GM21723 (cell line): ENCODE results near the gene MALAT1.
A peak's percentile ranks its signal among the peaks of the same experiment; 100 is the strongest.
"Not testable (repeated sequence)": the region's sequence is repeated elsewhere in the genome, so short reads cannot be mapped to it uniquely, and the experiment has no call there.

Experiments
- ATAC-seq: cut with Tn5 transposase; IDR thresholded peaks from one replicate; pipeline ENCODE4 v1.9.1; 2021; ENCODE audit warnings: mild to moderate bottlenecking, moderate library complexity; ENCODE audit not compliant: unreplicated experiment

The MALAT1 gene

DNA sequence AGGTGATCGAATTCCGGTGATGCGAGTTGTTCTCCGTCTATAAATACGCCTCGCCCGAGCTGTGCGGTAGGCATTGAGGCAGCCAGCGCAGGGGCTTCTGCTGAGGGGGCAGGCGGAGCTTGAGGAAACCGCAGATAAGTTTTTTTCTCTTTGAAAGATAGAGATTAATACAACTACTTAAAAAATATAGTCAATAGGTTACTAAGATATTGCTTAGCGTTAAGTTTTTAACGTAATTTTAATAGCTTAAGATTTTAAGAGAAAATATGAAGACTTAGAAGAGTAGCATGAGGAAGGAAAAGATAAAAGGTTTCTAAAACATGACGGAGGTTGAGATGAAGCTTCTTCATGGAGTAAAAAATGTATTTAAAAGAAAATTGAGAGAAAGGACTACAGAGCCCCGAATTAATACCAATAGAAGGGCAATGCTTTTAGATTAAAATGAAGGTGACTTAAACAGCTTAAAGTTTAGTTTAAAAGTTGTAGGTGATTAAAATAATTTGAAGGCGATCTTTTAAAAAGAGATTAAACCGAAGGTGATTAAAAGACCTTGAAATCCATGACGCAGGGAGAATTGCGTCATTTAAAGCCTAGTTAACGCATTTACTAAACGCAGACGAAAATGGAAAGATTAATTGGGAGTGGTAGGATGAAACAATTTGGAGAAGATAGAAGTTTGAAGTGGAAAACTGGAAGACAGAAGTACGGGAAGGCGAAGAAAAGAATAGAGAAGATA lies at the start of gene MALAT1:
MALAT1 (plus strand) TSS at position 69 of the 736 bp plus-strand sequence.
- no peak for ATAC-seq

DNA sequence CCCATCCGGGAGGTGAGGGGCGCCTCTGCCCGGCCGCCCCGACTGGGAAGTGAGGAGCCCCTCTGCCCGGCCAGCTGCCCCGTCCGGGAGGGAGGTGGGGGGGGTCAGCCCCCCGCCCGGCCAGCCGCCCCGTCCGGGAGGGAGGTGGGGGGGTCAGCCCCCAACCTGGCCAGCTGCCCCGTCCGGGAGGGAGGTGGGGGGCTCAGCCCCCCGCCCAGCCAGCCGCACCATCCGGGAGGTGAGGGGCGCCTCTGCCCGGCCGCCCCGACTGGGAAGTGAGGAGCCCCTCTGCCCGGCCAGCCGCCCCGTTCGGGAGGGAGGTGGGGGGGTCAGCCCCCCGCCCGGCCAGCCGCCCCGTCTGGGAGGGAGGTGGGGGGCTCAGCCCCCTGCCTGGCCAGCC lies 47.5 kb upstream of the MALAT1 start:
- ATAC-seq: not testable (repeated sequence)

DNA sequence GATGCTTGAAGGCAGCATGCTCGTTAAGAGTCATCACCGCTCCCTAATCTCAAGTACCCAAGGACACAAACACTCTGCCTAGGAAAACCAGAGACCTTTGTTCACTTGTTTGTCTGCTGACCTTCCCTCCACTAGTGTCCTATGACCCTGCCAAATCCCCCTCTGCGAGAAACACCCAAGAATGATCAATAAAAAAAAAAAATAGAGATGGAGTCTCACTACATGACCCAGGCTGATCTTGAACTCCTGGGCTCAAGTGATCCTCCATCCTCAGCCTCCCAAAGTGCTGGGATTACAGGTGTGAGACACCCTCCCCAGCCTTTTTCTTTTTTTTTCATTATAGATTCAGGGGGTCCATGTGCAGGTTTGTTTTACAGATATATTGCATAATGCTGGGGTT lies 46.6 kb upstream of the MALAT1 start:
- not testable (repeated sequence) for ATAC-seq

DNA sequence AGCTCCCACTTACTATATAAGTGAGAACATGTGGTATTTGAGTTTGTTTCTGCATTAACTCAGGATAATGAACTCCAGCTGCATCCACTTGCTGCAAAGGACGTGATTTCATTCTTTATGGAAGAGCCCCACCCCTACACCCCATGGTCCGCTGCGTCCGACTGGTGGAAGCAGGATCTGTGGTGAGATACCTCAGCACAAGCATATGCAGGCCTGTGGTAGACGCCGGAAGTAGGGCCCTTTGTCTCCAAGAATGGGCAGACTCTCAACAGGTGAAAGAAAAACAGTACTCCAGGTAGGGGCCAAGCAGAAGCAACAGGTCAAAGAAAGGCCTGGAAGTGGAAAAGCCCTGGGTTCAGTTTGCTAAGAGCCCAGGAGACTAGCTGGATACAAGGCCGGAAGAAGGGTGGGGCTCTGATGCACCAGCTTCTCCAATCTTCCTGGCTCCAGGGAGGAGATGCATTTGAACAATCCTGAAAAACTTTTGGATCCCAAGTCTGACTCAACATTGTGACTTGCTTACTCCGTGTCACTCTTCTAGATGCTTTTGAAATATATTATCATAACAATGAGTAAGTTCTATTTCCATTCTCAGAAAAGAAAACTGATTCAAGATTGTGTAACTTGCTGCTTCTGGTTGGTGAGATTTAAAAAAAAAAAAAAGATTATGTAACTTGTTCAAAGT lies 45.9 kb upstream of the MALAT1 start:
- no peak for ATAC-seq

DNA sequence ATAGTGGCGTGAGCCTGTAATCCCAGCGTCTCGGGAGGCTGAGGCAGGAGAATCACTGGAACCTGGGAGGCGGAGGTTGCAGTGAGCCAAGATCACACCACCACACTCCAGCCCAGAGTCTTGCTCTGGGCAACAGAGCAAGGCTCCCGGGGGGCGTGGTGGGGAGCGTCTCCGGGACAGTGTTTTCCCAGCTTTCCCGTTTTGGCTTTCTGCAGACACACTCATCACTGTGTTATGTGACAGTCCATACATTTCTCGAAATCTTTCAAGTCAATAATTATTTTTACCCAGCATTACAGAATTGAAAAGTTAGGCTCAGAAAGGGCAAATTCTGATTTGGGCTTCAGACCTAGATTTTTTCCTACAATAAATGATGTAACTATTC lies 44.5 kb upstream of the MALAT1 start:
- no peak for ATAC-seq

DNA sequence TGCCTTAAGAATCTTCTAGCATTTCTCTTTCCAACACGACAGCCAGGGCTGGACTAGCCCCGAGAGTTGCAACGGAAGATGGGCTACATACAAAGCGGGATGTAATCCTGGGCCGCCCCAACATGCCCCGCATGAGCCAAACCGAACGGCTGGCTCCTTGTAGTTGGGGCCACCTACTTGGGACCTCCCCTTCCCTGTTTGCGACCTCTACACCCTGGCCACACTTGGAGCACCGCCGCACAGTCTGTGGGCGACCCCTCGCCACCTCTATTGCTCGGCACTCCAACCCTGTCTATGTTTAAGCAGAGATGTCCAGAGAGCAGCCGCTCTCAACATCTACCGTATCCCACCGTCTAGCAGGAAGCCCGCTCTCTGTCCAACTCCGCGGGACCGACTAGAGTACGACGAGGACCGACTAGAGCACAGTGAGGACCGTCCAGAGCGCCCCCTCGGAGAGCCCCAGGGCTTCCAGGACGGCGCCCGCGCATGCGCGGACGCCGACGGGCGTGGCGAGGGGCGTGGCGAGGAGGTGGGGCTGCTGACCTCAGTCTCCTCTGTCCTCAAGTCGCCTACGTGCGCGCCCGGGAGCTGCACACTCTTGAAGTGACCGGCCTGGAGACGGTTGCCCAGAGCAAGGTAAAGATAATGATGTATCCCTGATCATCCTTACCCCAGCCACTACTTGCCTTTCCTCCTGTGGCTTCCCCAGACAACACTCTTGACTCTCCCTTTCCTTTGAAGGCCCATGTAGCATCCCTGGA lies 44.0 kb upstream of the MALAT1 start:
- ATAC-seq: peak; percentile 80

DNA sequence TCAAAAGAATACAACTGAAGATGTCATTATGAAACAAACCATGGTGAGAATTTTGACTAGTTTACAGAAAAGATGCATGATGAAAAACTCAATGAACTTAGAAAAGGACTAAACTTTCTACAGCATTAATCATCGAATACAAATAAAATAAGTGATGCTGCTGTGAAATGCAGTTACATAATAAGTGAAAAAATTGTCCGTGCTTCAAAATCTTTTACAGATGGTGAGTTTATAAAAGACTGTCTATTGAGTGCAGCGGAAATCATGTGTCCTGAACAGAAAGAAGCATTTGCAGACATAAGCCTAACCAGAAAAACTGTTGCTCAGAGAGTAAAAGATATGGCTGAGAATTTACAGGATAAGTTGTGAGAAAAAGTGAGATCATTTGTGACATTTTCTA lies 42.4 kb upstream of the MALAT1 start:
- ATAC-seq: no peak

DNA sequence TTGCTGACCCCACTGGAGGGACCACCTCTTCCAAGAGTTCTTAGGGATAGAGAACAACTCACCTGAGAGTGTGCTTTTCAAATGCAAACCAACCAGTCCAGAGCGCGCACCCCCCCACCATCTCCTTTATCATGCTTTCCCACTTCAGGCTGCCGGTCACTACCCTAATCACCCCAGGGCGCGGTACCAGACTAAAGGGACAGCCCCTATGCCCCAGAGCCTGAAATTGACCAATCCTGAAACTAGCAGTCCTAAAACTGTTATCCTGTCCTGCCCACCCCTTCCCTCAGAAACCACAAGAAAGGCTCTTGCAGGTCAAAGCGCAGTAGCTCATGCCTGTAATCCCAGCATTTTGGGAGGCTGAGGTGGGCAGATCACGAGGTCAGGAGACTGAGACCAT lies 39.3 kb upstream of the MALAT1 start:
- ATAC-seq: no peak

DNA sequence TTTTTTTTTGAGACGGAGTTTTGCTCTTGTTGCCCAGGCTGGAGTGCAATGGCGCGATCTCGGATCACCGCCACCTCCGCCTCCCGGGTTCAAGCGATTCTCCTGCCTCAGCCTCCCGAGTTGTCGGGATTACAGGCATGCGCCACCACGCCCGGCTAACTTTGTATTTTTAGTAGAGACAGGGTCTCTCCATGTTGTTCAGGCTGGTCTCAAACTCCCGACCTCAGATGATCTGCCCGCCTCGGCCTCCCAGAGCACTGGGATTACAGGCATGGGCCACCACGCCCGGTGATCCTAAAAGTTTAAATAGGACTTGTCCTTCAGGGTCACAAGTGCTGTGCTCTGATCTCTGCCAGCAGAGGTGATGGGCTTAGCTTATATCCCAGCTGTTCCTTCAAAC lies 33.4 kb upstream of the MALAT1 start:
- ATAC-seq: not testable (repeated sequence)

DNA sequence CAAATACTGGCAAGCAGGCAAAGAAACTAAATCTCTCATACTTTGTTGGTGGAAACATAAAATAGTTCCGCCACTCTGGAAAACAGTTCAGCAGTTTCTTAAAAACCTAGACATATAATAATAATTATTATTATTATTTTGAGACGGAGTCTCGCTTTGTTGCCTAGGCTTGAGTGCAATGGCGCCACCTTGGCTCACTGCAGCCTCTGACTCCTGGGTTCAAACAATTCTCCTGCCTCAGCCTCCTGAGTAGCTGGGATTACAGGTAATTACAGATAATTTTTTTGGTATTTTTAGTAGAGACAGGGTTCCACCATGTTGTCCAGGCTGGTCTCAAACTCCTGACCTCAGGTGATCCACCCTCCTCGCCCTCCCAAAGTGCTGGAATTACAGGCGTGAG lies 31.5 kb upstream of the MALAT1 start:
- not testable (repeated sequence) for ATAC-seq

DNA sequence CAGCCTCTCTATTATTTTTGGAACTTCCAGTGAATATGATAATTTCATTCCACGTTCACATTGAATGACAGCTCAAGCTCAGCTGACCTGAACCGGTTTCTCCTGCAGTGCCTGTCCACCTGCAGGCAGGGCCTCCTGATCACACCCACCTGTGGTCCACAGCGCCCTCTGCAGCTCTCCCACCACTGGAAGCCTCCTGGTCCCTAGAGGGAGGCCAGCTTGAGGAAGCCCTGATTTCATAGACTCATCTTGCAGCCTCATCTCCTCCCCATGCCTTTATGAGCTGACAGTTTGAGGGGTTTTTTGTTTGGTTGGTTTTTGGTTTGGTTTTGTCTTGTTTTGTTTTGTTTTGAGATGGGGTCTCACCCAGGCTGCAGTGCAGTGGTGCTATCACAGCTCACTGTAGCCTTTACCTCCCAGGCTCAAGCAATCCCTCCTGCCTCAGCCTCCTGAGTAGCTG lies 29.9 kb upstream of the MALAT1 start:
- peak; percentile 42 for ATAC-seq

DNA sequence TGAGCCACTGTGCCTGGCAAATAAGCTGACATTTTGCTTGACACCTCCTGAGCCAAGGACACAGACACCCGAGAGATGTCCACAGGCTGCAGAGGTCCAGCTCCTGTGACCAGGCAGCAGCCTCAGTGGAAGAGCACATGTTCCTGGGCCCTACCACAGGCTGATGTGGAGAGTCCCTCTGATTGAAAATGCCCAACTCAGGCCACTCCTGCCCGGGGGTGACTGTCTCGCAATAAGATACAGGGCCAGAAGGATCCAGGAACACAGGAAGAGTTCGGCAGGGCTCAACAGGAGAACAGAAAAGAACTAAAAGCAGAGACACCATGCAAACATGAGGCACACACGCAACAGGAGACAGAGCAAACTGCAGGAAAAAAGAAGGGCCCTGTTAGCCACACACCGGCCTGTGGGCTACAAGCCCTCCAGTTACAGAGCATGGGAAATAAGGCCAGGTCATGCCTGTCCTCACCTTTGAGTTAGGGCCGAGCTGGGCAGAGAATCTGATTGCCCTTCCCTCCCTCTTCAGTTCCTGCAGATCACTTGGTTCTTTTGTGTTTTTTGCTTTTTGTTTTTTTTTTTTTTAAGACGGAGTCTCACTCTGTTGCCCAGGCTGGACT lies 28.3 kb upstream of the MALAT1 start:
- no peak for ATAC-seq

DNA sequence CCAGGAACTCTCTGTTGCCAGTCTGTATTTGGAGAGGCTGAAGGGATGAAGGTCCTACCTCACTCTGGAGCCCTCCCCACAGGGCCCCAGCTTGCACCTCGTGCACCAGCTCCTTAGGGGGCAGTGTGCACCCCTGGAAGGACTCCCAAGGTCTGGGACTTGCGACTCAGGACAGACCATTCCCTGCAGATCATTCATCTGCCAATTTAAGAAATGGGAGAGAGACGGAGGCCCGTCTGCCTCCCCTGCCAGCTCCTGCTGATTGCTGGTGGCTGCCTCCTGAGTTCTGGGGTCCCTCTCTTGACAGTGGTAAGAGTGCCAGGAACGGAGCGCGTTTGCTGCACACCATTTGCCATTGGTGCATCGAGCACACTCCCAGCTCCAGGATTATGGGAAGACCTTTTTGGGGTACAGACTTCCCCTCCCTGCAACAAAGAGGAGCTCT lies 27.4 kb upstream of the MALAT1 start:
- ATAC-seq: peak; percentile 28

DNA sequence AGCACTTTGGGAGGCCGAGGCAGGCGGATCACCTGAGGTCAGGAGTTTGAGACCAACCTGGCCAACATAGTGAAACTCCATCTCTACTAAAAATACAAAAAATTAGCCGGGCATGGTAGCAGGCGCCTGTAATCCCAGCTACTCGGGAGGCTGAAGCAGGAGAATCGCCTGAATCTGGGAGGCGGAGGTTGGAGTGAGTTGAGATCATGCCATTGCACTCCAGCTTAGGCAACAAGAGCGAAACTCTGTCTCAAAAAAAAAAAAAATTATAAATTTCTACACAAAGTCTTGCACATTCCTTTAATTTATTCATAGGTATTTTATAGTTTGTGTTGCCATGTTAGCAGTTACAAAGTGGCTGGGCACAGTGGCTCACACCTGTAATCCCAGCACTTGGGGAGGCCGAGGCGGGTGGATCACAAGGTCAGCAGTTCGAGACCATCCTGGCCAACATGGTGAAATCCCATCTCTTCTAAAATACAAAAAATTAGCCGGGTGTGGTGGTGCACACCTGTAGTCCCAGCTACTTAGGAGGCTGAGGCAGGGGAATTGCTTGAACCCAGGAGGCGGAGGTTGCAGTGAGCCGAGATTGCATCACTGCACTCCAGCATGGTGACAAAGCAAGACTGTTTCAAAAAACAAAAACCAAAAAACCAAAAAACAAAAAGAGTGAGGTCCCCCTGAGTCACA lies 26.1 kb upstream of the MALAT1 start:
- ATAC-seq: not testable (repeated sequence)

DNA sequence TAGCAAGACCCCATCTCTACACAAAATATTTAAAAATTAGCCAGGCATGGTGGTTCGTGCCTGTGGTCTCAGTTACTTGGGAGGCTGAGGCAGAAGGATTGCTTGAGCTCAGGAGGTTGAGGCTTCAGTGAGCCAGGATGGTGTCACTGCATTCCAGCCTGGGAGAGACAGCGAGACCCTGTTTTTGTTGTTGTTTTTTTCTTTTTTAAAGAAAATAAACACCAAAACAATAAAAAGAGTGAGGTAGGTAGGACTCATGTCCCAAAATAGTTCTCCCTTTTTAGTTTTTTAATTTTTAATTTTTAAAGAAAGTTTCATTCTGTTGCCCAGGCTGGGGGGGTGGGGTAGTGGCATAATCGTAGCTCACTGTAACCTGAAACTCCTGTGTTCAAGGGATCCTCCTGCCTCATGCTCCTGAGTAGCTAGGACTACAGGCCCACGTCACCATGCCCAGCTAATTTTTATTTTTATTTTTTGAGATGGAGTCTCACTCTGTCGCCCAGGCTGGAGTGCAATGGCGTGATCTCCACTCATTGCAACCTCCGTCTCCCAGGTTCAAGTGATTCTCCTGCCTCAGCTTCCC lies 25.5 kb upstream of the MALAT1 start:
- ATAC-seq: no peak

DNA sequence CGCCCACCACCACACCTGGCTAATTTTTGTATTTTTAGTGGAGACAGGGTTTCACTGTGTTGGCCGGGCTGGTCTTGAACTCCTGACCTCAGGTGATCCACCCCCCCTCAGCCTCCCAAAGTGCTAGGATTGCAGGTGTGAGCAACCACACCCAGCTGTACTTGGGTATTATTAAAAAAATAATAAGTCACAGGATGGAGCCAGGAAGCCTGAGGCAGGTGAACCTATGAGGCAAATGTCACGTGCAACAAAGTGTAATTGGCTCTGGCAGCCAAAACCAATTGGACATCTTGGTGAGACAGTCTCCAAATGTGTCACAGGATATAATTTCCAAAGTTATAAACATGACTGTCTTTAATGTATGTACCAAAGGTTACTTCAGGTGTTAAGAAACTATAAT lies 24.0 kb upstream of the MALAT1 start:
- no peak for ATAC-seq

DNA sequence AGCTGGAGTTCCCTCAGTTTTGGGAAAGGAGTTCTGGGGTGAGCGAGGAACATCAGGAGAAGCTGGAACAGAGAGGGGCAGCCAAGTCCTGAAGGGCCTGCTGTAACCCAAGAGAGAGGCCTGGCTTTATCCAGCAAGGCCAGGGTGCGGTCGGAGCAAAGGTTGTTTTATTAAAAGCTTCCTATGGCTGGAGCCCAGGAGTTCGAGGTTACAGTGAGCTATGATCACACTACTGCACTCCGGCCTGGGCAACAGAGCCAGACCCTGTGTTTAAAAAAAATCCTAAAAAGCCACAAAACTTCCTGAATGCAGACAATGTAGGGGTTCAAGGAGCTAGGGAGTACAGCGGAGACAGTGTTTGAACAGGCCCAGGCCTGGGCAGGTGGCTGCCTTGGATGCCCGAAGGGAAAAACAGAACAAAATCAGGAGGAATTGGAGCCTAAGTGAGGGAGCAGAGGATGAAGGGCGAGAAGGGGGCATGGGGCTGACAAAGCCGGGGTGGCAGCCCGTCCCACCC lies 22.2 kb upstream of the MALAT1 start:
- ATAC-seq: peak; percentile 2

DNA sequence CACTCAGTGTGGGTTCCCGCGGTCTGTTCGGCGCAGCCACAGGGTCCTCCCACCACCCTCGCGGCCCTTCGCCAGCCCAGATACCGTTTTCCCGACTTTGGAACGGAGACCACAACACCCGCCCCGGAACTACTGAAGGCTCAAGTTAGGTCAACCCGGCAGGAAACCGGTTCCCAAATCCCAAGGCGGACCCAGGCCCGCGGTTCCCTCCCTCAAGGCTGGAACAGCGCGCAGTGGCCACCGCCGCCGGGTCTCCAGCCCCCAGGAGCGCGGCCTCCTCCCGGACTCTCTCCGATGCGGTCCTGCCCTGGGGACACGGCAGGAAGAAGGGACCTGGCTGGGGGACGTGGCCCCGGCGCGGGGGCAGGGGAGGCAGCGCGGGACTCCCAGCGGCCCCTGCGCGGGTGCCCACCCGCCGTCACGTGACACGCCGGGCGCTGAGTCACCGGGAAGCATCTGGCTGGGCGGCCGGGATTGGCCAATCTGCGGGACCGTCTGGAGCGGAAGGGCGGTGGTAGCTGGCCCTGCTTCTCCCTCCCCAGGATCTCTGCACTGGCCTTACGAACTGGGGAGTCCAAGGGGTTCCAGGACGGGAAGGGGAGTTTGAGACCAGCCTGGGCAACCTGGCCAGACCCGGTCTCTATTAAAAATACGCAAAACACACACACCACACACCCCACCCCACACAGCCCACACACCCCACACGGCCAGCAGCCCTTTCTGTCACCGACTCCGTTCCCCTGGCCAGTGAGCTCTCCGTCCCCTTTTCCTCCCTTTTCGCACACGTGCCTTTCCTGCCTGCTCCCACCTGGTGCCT lies 21.5 kb upstream of the MALAT1 start:
- ATAC-seq: peak; percentile 74
